Inflammatory macrophage treated with lipopolysaccharide for 1 hour (primary cell): ENCODE data around the gene ABR.
A peak's percentile ranks its signal among the peaks of the same experiment; 100 is the strongest.
"Not testable (repeated sequence)": the region's sequence is repeated elsewhere in the genome, so short reads cannot be mapped to it uniquely, and the experiment has no call there.

Experiments
- DNase-seq, 2 donors: peaks; one replicate each; pipeline ENCODE4 v3.0.0-alpha.2; 2020 to 2022

Gene ABR

GRCh38 chr17:979539-980405 lies 200.0 kb downstream of the ABR start, which contains the start of gene NXN:
TSS of gene NXN (minus strand) at chr17:979776.
- DNase-seq, result peak; percentile 49 to 78

- DNase-seq, result no peak
Observed at GRCh38 chr17:979212-979538, 200.6 kb downstream of the ABR start.

GRCh38 chr17:978103-979093 lies 201.4 kb downstream of the ABR start:
- DNase-seq, result no peak

- no peak for DNase-seq
Observed at GRCh38 chr17:977166-977565, 202.6 kb downstream of the ABR start.

GRCh38 chr17:976312-976711 lies 203.5 kb downstream of the ABR start:
- no peak for DNase-seq

- peak in 1 of 2 donors; percentile 20 for DNase-seq
Observed at GRCh38 chr17:975371-975915, 204.3 kb downstream of the ABR start.

- DNase-seq, result not testable (repeated sequence)
Observed at GRCh38 chr17:974778-975177, 205.0 kb downstream of the ABR start.

GRCh38 chr17:973053-973452 lies 206.7 kb downstream of the ABR start:
- DNase-seq, result no peak

- DNase-seq, result not testable (repeated sequence)
Observed at GRCh38 chr17:971861-972260, 207.9 kb downstream of the ABR start.

GRCh38 chr17:970364-970763 lies 209.4 kb downstream of the ABR start:
- no peak for DNase-seq

GRCh38 chr17:969811-970355 lies 209.9 kb downstream of the ABR start:
- DNase-seq, result no peak

GRCh38 chr17:968812-969730 lies 210.7 kb downstream of the ABR start:
- no peak for DNase-seq

- DNase-seq, result no peak
Observed at GRCh38 chr17:967122-967521, 212.7 kb downstream of the ABR start.

- DNase-seq, result no peak
Observed at GRCh38 chr17:965311-965989, 214.3 kb downstream of the ABR start.

GRCh38 chr17:964876-965275 lies 214.9 kb downstream of the ABR start:
- DNase-seq, result no peak

- no peak for DNase-seq
Observed at GRCh38 chr17:962670-963069, 217.1 kb downstream of the ABR start.

GRCh38 chr17:962166-962565 lies 217.6 kb downstream of the ABR start:
- DNase-seq, result no peak

GRCh38 chr17:958712-959451 lies 220.9 kb downstream of the ABR start:
- DNase-seq, result no peak

- no peak for DNase-seq
Observed at GRCh38 chr17:957856-958421, 221.8 kb downstream of the ABR start.

- DNase-seq, result no peak
Observed at GRCh38 chr17:956905-957304, 222.9 kb downstream of the ABR start.
